ENCODE results near the gene PTPRCAP. TPM values are rescaled to one million over a fixed set of nuclear protein-coding genes. Genes with fewer than 3 reads are reported as not detected.

PTPRCAP gene
- polyA plus RNA-seq, 1 donor from 2014 or later = 3.4 TPM

DNA sequence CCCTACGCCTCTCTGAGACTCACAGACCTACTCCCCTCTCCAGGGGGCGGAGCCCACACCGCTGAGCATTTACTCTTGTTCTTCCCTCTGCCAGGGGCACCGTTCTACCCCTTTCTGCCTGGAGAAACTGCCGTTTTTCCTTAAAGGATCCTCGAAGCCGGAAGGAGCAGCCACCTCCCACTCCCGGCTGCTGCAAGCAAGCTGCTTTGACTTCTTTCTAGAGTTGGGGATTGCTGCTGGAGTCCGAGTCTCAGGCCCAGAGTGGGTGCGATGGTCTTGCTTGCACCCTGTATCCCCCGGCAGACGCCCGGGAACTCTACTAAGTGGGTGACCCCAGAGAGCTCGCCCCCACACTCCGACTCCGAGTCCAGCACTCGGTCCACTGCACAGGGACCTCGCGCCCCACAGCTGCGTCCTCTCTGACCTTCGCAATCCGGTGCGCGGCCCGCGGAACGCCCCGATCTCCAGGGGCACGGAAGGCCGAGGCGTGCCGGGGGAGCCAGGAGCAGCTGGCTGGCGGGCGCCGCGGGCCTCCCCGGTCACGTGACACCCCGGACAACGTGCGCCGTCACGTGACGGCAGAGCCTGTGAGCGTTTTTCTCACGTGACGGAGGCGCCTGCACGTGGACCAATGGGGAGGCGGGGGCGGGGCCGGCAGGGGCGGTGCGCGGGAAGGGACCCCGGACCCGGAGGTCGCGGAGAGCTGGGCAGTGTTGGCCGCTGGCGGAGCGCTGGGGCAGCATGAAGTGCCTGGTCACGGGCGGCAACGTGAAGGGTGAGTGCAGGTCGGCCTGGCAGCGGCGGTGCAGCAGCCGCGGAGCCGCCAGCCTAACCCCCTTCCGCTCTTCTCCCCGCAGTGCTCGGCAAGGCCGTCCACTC lies 45.9 kb downstream of the PTPRCAP start, which contains the start of gene RAD9A:
RAD9A (plus strand) TSS at position 683 of the 879 bp plus-strand sequence; CDS start at position 742, 59 bp downstream.
- Histone ChIP-seq H3K36me3 (ENCODE audit: insufficient read depth, low read length) (no peaks in the 10 kb centered on the region), H4K20me1 (ENCODE audit: insufficient read depth) (no peaks in the 10 kb centered on the region), H3K4me2 (ENCODE audit: low read length) (peak within 1 kb of the TSS; percentile 76), H3K9ac (ENCODE audit: low read length) (peak within 1 kb of the TSS; percentile 73), H3K27ac (ENCODE audit: low read length) (peak within 1 kb of the TSS; percentile 48), H2AFZ (ENCODE audit: low read depth, low read length) (peak within 1 kb of the TSS; percentile 78), H3K9me3 (ENCODE audit: low read length) (no peaks in the 10 kb centered on the region), H3K27me3 (ENCODE audit: insufficient read depth, low read depth, low read length) (no peaks in the 10 kb centered on the region), H3K9me2 (ENCODE audit: insufficient read depth, low read length) (no peaks in the 10 kb centered on the region), H3F3A (ENCODE audit: insufficient read depth, low read length, poor library complexity, severe bottlenecking) (no peaks in the 10 kb centered on the region), H3K79me2 (replicated peaks; ENCODE audit: insufficient read depth, low read length) (no peaks in the 10 kb centered on the region), H3K4me3 (ENCODE audit: low read length) (peak within 1 kb of the TSS; percentile 88)
- TF ChIP-seq EZH2 (IDR thresholded peaks at IDR 0.05; ENCODE audit: borderline replicate concordance, insufficient read depth, low read length, poor library complexity, severe bottlenecking) (no peak), POLR2AphosphoS5 (IDR thresholded peaks at IDR 0.05) (peak; percentile 75), MXI1 (conservative IDR thresholded peaks at IDR 0.05; ENCODE audit: poor library complexity, severe bottlenecking) (peak; percentile 95), SMC3 (conservative IDR thresholded peaks at IDR 0.05; ENCODE audit: poor library complexity) (peak; percentile 41), RAD21 (conservative IDR thresholded peaks at IDR 0.05) (no peak), EP300 (conservative IDR thresholded peaks at IDR 0.05; ENCODE audit: poor library complexity, severe bottlenecking) (peak; percentile 43)
- TF ChIP-seq, protein P1, sequence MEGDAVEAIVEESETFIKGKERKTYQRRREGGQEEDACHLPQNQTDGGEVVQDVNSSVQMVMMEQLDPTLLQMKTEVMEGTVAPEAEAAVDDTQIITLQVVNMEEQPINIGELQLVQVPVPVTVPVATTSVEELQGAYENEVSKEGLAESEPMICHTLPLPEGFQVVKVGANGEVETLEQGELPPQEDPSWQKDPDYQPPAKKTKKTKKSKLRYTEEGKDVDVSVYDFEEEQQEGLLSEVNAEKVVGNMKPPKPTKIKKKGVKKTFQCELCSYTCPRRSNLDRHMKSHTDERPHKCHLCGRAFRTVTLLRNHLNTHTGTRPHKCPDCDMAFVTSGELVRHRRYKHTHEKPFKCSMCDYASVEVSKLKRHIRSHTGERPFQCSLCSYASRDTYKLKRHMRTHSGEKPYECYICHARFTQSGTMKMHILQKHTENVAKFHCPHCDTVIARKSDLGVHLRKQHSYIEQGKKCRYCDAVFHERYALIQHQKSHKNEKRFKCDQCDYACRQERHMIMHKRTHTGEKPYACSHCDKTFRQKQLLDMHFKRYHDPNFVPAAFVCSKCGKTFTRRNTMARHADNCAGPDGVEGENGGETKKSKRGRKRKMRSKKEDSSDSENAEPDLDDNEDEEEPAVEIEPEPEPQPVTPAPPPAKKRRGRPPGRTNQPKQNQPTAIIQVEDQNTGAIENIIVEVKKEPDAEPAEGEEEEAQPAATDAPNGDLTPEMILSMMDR (IDR thresholded peaks at IDR 0.05; ENCODE audit: poor library complexity, severe bottlenecking) = peak; percentile 11

DNA sequence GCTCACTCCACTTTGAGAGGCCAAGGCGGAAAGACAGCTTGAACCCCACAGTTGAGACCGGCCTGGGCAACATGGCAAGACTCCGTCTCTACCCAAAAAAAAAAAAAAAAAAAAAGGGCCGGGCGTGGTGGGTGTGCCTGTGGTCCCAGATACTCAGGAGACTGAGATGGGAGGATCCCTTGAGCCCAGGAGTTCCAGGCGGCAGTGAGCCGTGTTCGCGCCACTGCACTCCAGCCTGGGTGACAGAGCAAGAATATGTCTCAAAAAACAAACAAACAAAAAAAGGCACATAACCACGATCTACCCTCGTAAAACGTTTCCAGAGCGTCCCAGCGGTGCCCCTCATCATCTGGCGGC lies 46.6 kb downstream of the PTPRCAP start:
- Histone ChIP-seq H3K9me3 (ENCODE audit: low read length) (no peaks in the 10 kb centered on the region), H3K27ac (ENCODE audit: low read length) (peak overlapping the region; percentile 48), H3F3A (ENCODE audit: insufficient read depth, low read length, poor library complexity, severe bottlenecking) (no peaks in the 10 kb centered on the region), H4K20me1 (ENCODE audit: insufficient read depth) (no peaks in the 10 kb centered on the region), H3K79me2 (replicated peaks; ENCODE audit: insufficient read depth, low read length) (no peaks in the 10 kb centered on the region), H3K4me3 (ENCODE audit: low read length) (peak overlapping the region; percentile 88), H3K36me3 (ENCODE audit: insufficient read depth, low read length) (no peaks in the 10 kb centered on the region), H3K9ac (ENCODE audit: low read length) (peak overlapping the region; percentile 73), H3K9me2 (ENCODE audit: insufficient read depth, low read length) (no peaks in the 10 kb centered on the region), H3K27me3 (ENCODE audit: insufficient read depth, low read depth, low read length) (no peaks in the 10 kb centered on the region), H2AFZ (ENCODE audit: low read depth, low read length) (no peak overlapping the region), H3K4me2 (ENCODE audit: low read length) (peak overlapping the region; percentile 34)
- TF ChIP-seq RAD21 (conservative IDR thresholded peaks at IDR 0.05) (no peak), TAF1 (IDR thresholded peaks at IDR 0.05; ENCODE audit: low read depth) (no peak), EP300 (conservative IDR thresholded peaks at IDR 0.05; ENCODE audit: poor library complexity, severe bottlenecking) (no peak)

DNA sequence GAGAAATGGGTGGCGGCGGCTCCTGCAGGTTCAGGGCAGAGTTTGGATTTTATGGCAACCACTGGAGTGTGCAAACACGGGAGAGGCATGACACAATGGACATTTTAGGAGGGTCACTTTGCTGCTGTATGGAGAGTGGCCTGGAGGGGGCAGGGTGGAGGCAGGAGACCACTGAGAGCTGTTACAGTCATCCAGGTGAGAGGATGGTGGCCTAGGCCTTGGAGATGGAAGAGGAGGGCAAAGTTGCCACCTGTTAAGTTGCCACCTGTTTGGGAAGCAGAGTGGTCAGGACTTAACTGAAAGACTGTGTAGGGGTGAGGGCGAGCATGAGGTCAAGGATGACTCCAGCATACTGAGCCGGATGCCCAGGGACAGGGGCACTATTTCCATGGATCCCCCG lies 48.0 kb downstream of the PTPRCAP start:
- no peak overlapping the region for H3K27ac ChIP-seq (ENCODE audit: low read length)
- H3K36me3 ChIP-seq (ENCODE audit: insufficient read depth, low read length) = no peaks in the 10 kb centered on the region
- no peaks in the 10 kb centered on the region for H3K27me3 ChIP-seq (ENCODE audit: insufficient read depth, low read depth, low read length)
- H3F3A ChIP-seq (ENCODE audit: insufficient read depth, low read length, poor library complexity, severe bottlenecking) = no peaks in the 10 kb centered on the region
- no peak overlapping the region for H3K4me2 ChIP-seq (ENCODE audit: low read length)
- no peaks in the 10 kb centered on the region for H3K79me2 ChIP-seq (replicated peaks; ENCODE audit: insufficient read depth, low read length)
- H3K9me3 ChIP-seq (ENCODE audit: low read length) = no peaks in the 10 kb centered on the region
- H3K4me3 ChIP-seq (ENCODE audit: low read length) = no peak overlapping the region
- H4K20me1 ChIP-seq (ENCODE audit: insufficient read depth) = no peaks in the 10 kb centered on the region
- no peaks in the 10 kb centered on the region for H3K9me2 ChIP-seq (ENCODE audit: insufficient read depth, low read length)
- H3K9ac ChIP-seq (ENCODE audit: low read length) = no peak overlapping the region
- H2AFZ ChIP-seq (ENCODE audit: low read depth, low read length) = no peak overlapping the region
- peak; percentile 37 for TF ChIP-seq SMC3 (conservative IDR thresholded peaks at IDR 0.05; ENCODE audit: poor library complexity)
- TF ChIP-seq, protein P1 (IDR thresholded peaks at IDR 0.05; ENCODE audit: poor library complexity, severe bottlenecking) = peak; percentile 55
- no peak for TF ChIP-seq MXI1 (conservative IDR thresholded peaks at IDR 0.05; ENCODE audit: poor library complexity, severe bottlenecking)

Data from neural cell (in vitro differentiated cells).